ENCODE results near the gene MOGAT1.

The MOGAT1 gene

DNA sequence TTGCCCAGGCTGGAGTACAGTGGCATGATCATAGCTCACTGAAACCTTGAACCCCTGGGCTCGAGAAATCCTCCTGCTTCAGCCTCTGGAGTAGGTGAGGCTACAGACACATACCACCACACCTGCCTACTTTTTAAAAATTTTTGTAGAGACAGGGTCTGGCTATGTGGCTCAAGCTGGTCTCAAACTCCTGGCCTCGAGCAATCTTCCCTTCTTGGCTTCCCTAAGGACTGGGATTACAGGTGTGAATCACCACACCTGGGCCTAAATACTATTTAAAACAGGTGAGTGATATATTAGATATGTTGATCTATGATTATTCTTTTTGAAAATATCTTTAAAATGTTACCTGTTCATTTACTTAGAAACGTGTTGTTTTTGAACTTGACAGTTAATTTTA lies 57.2 kb downstream of the MOGAT1 start:
- no peaks in the 10 kb centered on the region for H3K36me3 ChIP-seq
- no peak overlapping the region for H3K27ac ChIP-seq
- peaks cover 21 to 35% (median 29%) of the 10 kb centered on the region in 10 experiments for H3K4me1 ChIP-seq
- H3K4me3 ChIP-seq, result no peak overlapping the region
- peaks cover 0 to 6% (median 0%) of the 10 kb centered on the region in 11 experiments; a peak in 1 of 22 replicates for H3K9me3 ChIP-seq (replicated peaks in 1 of 11)
- no peaks in the 10 kb centered on the region for H4K20me1 ChIP-seq
- H3K9ac ChIP-seq, result no peak overlapping the region
- TF ChIP-seq Cebpa-rat (IDR thresholded peaks at IDR 0.05), result no peak
- no peaks in the 10 kb centered on the region for H3K27me3 ChIP-seq
- no peak overlapping the region for H3K4me2 ChIP-seq

DNA sequence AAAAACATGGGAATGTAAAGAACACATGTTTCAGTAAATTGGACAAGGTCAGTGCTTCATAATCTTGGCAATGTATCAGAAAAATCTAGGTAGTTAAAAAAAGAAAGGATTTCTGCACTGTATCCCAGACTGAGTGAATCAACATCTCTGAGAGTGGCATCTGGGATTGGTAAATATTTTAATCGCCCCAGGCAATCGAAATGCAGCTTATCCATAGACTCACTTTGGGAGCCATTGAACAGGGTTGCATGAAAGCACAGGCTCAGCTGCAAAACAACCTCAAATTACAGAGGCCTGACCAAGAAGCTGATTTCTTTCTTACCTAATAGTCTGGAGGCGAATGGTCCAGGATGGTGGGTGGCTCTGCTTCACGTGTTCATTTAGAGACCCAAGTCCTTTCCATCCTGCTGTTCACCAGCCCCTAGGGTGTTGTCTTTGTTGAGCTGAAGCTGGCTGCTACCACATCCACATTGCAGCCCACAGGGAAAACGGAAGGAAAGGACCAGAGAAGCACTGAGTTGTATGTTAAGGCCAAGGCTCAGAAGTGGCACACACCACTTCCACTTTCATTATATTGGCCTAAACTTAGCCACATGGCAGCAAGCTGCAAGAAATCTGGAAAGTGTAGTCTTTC lies 59.0 kb downstream of the MOGAT1 start:
- H3K27me3 ChIP-seq, result no peaks in the 10 kb centered on the region
- H3K36me3 ChIP-seq, result no peaks in the 10 kb centered on the region
- H4K20me1 ChIP-seq, result no peaks in the 10 kb centered on the region
- H3K9ac ChIP-seq, result peak overlapping the region in 7 of 11 experiments; percentile 7 to 46 (median 27); a peak in 11 of 22 replicates
- H3K4me3 ChIP-seq, result peak overlapping the region in 1 of 10 experiments; percentile 3; a peak in 3 of 20 replicates
- peak overlapping the region in 9 of 11 experiments; percentile 34 to 76 (median 62); a peak in 16 of 22 replicates for H3K27ac ChIP-seq
- H3K4me2 ChIP-seq, result peak overlapping the region; percentile 50 to 80 (median 69)
- H3K4me1 ChIP-seq, result peaks cover 34 to 51% (median 43%) of the 10 kb centered on the region in 10 experiments
- no peaks in the 10 kb centered on the region; a peak in 1 of 22 replicates for H3K9me3 ChIP-seq (replicated peaks in 1 of 11)
- TF ChIP-seq Cebpa-rat (IDR thresholded peaks at IDR 0.05), result peak in 1 of 11 experiments; percentile 70; a peak in 2 of 22 replicates

DNA sequence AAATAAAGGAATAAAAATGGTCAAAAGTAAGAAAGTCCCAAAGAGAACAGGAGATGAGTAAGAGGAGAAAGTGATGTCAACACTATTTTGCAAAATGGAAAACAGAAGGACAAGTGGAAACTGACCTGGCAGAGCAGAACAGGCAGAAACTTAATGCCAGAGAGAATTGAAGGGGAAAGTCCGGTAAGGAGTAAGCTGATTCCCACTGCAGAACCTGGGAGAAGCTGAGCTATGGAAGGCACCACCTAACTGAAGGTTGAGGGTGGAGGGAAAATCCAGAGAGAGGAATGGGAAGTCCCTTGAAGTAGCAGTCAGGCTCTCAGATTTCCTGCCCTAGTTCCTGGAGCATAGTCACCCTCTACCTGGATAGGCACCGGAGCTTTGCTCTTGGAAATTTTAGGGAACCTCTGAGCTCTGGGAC lies 59.8 kb downstream of the MOGAT1 start:
- Histone ChIP-seq H3K27me3 (no peaks in the 10 kb centered on the region), H3K4me1 (peaks cover 34 to 55% (median 49%) of the 10 kb centered on the region in 10 experiments), H4K20me1 (no peaks in the 10 kb centered on the region), H3K9ac (peak overlapping the region in 2 of 11 experiments; percentile 7 to 27; a peak in 3 of 22 replicates), H3K4me2 (peak overlapping the region; percentile 50 to 80 (median 69)), H3K36me3 (no peaks in the 10 kb centered on the region), H3K9me3 (replicated peaks in 1 of 11) (no peaks in the 10 kb centered on the region; a peak in 1 of 22 replicates), H3K4me3 (no peak overlapping the region), H3K27ac (peak overlapping the region in 9 of 11 experiments; percentile 0 to 76 (median 62); a peak in 15 of 22 replicates)
- no peak for TF ChIP-seq Cebpa-rat (IDR thresholded peaks at IDR 0.05)

DNA sequence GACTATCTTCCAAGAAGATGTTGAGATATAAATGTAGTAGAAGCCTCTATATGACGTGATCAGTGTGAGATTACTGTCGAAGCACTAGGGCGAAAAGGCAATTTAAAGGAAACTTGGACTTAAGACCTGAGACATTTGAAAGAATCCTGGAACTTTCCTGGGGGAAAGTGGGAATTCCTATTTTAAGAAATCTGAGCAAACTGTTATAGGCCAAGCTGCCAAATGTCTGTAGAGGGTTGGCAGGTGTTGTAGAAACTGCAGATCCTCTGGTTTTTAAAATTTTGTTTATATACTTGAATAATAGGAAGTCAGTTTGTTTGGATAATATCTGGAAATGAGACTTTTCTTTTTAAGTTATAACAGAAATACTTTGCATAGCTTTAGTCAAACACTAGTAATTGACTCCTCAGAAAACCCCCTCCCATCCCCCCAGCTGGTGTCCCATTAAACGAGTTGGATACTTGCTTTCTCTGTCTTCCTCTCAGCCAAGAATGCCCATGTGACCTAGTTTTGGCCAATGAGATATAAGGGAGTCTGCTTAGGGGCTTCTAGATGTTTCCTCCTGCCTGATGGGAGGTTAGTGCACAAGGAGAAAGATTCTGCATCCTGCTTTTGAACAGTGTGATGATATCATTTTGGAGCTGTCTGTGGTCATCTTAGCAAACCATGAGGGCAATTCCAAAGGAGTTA lies 61.2 kb downstream of the MOGAT1 start:
- Histone ChIP-seq H3K9ac (no peak overlapping the region), H3K4me3 (no peak overlapping the region), H3K27me3 (no peaks in the 10 kb centered on the region), H3K4me1 (peaks cover 34 to 59% (median 50%) of the 10 kb centered on the region in 10 experiments), H3K36me3 (no peaks in the 10 kb centered on the region), H4K20me1 (no peaks in the 10 kb centered on the region), H3K27ac (no peak overlapping the region), H3K9me3 (replicated peaks in 1 of 11) (no peaks in the 10 kb centered on the region; a peak in 1 of 22 replicates), H3K4me2 (no peak overlapping the region)
- TF ChIP-seq Cebpa-rat (IDR thresholded peaks at IDR 0.05), result no peak

DNA sequence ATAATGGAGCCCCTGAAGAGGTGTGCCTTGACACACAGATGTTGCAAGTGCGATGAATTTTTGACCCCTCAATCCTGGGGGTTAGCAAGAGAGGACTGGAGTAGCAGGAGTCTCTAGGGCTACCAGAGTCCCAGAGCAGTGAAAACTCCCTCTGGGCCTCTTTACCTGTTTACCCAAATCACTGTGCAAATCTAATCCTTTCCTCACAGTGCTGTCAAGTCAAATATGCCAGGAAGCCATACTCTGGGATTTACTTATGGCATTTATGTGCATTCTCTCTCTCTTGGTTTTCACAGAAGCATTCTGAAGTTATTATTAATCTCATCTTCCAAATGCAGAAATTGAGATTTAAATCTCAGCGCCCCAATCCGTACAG lies 62.0 kb downstream of the MOGAT1 start:
- TF ChIP-seq Cebpa-rat (IDR thresholded peaks at IDR 0.05), result no peak
- Histone ChIP-seq H4K20me1 (no peaks in the 10 kb centered on the region), H3K9me3 (replicated peaks in 1 of 11) (no peaks in the 10 kb centered on the region; a peak in 3 of 22 replicates), H3K4me2 (no peak overlapping the region; a peak in 1 of 22 replicates), H3K36me3 (no peaks in the 10 kb centered on the region), H3K9ac (no peak overlapping the region), H3K4me3 (no peak overlapping the region), H3K27ac (0 out of 22 replicates have a peak overlapping the region, but pooled peaks of 1 of the 11 experiments have one; percentile 24), H3K27me3 (no peaks in the 10 kb centered on the region), H3K4me1 (peaks cover 34 to 59% (median 50%) of the 10 kb centered on the region in 10 experiments)

DNA sequence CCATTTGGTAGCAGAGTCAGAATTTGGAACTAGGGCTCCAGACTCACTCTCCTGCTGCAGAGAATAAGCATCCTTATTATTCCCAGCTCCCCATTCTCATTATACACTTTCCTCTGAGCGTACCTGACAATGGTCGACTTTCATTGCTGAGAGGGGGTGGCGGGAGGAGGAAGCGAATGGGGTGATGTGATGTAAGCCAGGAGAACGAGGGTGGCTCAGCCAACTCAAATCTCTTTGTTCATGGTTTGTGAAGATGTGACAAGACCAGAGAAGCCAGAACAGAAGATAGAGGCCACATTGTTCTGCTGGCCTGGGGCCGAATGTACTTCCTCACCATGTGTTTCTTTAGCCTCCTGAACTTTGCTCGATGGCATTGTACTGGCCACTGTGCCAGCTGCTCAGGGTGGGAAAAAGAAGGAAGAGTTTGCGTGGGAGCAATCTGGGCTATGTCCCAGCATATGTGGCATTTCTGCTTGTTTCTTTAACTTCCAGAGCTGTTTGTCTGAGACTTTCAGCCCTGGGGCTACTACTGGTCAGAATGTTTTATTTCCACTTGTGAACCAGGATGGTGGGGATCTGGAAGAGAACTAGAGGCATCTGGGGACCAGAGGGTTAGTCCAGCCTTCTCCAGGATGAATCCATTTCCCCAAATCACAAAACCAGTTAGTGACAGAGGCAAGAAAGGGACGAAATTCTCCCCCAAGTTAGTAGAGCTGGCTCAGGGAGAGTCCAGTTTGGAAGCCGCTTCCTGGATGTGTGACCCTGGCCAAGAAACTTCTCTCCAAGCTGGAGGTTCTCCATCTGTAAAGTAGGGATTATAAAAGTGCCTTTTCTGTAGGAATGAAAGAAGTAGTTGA lies 62.6 kb downstream of the MOGAT1 start:
- no peaks in the 10 kb centered on the region for H4K20me1 ChIP-seq
- no peaks in the 10 kb centered on the region for H3K27me3 ChIP-seq
- peak overlapping the region; percentile 16 to 56 (median 38); a peak in 21 of 22 replicates for H3K4me2 ChIP-seq
- no peak for TF ChIP-seq Cebpa-rat (IDR thresholded peaks at IDR 0.05)
- H3K9ac ChIP-seq, result 0 out of 22 replicates have a peak overlapping the region, but pooled peaks of 1 of the 11 experiments have one; percentile 8
- H3K9me3 ChIP-seq (replicated peaks in 1 of 11), result peaks cover 0 to 5% (median 0%) of the 10 kb centered on the region in 11 experiments; a peak in 3 of 22 replicates
- H3K4me3 ChIP-seq, result no peak overlapping the region
- no peaks in the 10 kb centered on the region for H3K36me3 ChIP-seq
- H3K27ac ChIP-seq, result peak overlapping the region in 7 of 11 experiments; percentile 4 to 32 (median 24); a peak in 6 of 22 replicates
- H3K4me1 ChIP-seq, result peaks cover 34 to 59% (median 52%) of the 10 kb centered on the region in 10 experiments

DNA sequence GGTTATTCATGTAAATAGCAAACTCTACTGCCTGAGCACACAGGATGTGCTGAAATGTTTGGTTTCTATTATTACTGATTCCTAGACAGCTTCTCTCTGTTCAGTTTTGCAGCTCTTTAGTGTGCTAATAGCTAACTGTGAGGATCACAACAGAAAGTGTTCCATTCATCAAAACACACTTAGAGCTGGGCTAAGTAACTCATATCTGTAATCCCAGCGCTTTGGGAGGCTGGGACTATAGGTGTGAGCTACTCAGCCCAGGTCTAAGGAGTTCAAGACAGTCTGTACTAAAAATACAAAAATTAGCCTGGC lies 63.2 kb downstream of the MOGAT1 start:
- Histone ChIP-seq H3K4me2 (peak overlapping the region; percentile 16 to 56 (median 38); a peak in 21 of 22 replicates), H3K9me3 (replicated peaks in 1 of 11) (peaks cover 0 to 5% (median 0%) of the 10 kb centered on the region in 11 experiments; a peak in 3 of 22 replicates), H3K4me1 (peaks cover 34 to 56% (median 47%) of the 10 kb centered on the region in 10 experiments), H3K36me3 (no peaks in the 10 kb centered on the region), H3K27ac (peak overlapping the region in 6 of 11 experiments; percentile 4 to 32 (median 23); a peak in 4 of 22 replicates), H3K9ac (0 out of 22 replicates have a peak overlapping the region, but pooled peaks of 1 of the 11 experiments have one; percentile 8), H3K27me3 (no peaks in the 10 kb centered on the region), H4K20me1 (no peaks in the 10 kb centered on the region), H3K4me3 (no peak overlapping the region)
- TF ChIP-seq Cebpa-rat (IDR thresholded peaks at IDR 0.05), result no peak

DNA sequence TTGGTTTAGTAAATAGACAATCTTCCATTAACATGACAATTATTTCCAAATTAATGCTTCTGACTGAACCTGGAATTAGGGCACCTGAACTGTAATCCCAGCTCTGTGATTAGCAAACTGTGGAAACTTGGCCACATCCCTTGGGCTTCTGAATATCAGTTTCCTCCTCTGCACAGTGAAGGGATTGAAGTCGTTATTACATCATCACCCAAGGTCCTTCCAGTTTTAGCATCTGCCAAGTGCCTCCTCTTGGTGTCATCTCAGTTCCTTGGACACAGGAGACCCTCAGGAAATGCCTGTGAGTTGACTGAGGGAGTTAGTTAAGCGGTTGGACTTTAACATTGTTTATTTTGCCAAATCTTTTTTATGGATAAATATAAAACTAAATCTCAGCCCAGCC lies 64.8 kb downstream of the MOGAT1 start:
- no peaks in the 10 kb centered on the region for H3K27me3 ChIP-seq
- H3K9ac ChIP-seq, result no peak overlapping the region
- no peaks in the 10 kb centered on the region for H3K36me3 ChIP-seq
- H3K4me1 ChIP-seq, result peaks cover 17 to 39% (median 31%) of the 10 kb centered on the region in 10 experiments
- no peak overlapping the region for H3K4me3 ChIP-seq
- H3K9me3 ChIP-seq (replicated peaks in 1 of 11), result peaks cover 0 to 5% (median 0%) of the 10 kb centered on the region in 11 experiments; a peak in 3 of 22 replicates
- H3K4me2 ChIP-seq, result peak overlapping the region in 9 of 11 experiments; percentile 12 to 60 (median 43); a peak in 13 of 22 replicates
- peak in 2 of 11 experiments; percentile 31; a peak in 2 of 22 replicates for TF ChIP-seq Cebpa-rat (IDR thresholded peaks at IDR 0.05)
- H3K27ac ChIP-seq, result no peak overlapping the region
- H4K20me1 ChIP-seq, result no peaks in the 10 kb centered on the region

Measured in BLaER1 treated with 17β-estradiol and CSF1 and Interleukin-3, amounts not matched to agents 10 nM and 100 nM (cell line).